WTC11 (cell line): Measurements from ENCODE around the gene TIPRL.

ENCODE experiments used
- CBFB ChIP-seq: sonication (generic); formaldehyde crosslinking; IDR thresholded peaks from 2 replicates; pipeline ENCODE4 v1.8.1; 2022; ENCODE audit warnings: mild to moderate bottlenecking, low read depth, missing genetic modification reagents
- CREB1 ChIP-seq: sonication (generic); formaldehyde crosslinking; IDR thresholded peaks from 2 replicates; pipeline ENCODE4 v1.8.0; 2023; ENCODE audit warnings: mild to moderate bottlenecking, missing genetic modification reagents
- CTCF ChIP-seq: fragments of 200-600 bp; IDR thresholded peaks from 2 replicates; pipeline ENCODE4 v1.8.0; 2022; ENCODE audit warnings: antibody characterized with exemption
- ETV6 ChIP-seq: sonication (generic); formaldehyde crosslinking; IDR thresholded peaks from 2 replicates; pipeline ENCODE4 v1.8.1; 2022; ENCODE audit warnings: mild to moderate bottlenecking, missing genetic modification reagents
- FOXK1 ChIP-seq: sonication (generic); formaldehyde crosslinking; IDR thresholded peaks from 2 replicates; pipeline ENCODE4 v1.8.0; 2022; ENCODE audit warnings: mild to moderate bottlenecking, moderate library complexity, missing genetic modification reagents
- FOXP1 ChIP-seq: sonication (generic); formaldehyde crosslinking; IDR thresholded peaks from 2 replicates; pipeline ENCODE4 v1.8.0; 2022; ENCODE audit warnings: missing genetic modification reagents, mild to moderate bottlenecking, moderate library complexity, borderline replicate concordance
- MAX ChIP-seq: sonication (generic); formaldehyde crosslinking; IDR thresholded peaks from 2 replicates; pipeline ENCODE4 v1.8.0; 2022; ENCODE audit warnings: mild to moderate bottlenecking, missing genetic modification reagents
- MXD4 ChIP-seq: fragments of 250-450 bp; sonication (Bioruptor Pico); IDR thresholded peaks from 2 replicates; pipeline ENCODE4 v1.8.0; 2021; ENCODE audit warnings: mild to moderate bottlenecking, moderate library complexity, borderline replicate concordance
- STAT6 ChIP-seq: sonication (generic); formaldehyde crosslinking; conservative IDR thresholded peaks from 2 replicates; pipeline ENCODE4 v1.8.1; 2023; ENCODE audit warnings: mild to moderate bottlenecking, low read depth, missing genetic modification reagents, moderate library complexity
- TP53 ChIP-seq: sonication (generic); formaldehyde crosslinking; IDR thresholded peaks from 2 replicates; pipeline ENCODE4 v1.8.1; 2023; ENCODE audit warnings: mild to moderate bottlenecking, missing genetic modification reagents
- ZNF416 ChIP-seq: fragments of 250-450 bp; sonication (Bioruptor Pico); IDR thresholded peaks from 2 replicates; pipeline ENCODE4 v1.9.0; 2021; ENCODE audit warnings: mild to moderate bottlenecking, inconsistent platforms
- TF ChIP-seq, protein P1 (sequence below): sonication (generic); formaldehyde crosslinking; IDR thresholded peaks from 2 replicates; pipeline ENCODE4 v1.8.0; 2022; ENCODE audit warnings: mild to moderate bottlenecking, missing genetic modification reagents
- TF ChIP-seq, protein P2 (sequence below): sonication (generic); formaldehyde crosslinking; IDR thresholded peaks from 2 replicates; pipeline ENCODE4 v1.8.1; 2023; ENCODE audit warnings: mild to moderate bottlenecking, moderate library complexity, missing genetic modification reagents

- TF ChIP-seq ETV6 (no peak), CTCF (no peak), MXD4 (no peak), CREB1 (CRISPR knock-in tag) (no peak), MAX (CRISPR knock-in tag) (no peak), ZNF416 (CRISPR knock-in tag) (no peak), TP53 (no peak), CBFB (CRISPR knock-in tag) (no peak), FOXP1 (CRISPR knock-in tag) (no peak), FOXK1 (CRISPR knock-in tag) (no peak), STAT6 (no peak)
- TF ChIP-seq, protein P1, sequence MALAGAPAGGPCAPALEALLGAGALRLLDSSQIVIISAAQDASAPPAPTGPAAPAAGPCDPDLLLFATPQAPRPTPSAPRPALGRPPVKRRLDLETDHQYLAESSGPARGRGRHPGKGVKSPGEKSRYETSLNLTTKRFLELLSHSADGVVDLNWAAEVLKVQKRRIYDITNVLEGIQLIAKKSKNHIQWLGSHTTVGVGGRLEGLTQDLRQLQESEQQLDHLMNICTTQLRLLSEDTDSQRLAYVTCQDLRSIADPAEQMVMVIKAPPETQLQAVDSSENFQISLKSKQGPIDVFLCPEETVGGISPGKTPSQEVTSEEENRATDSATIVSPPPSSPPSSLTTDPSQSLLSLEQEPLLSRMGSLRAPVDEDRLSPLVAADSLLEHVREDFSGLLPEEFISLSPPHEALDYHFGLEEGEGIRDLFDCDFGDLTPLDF (CRISPR knock-in tag) = no peak
- TF ChIP-seq, protein P2, sequence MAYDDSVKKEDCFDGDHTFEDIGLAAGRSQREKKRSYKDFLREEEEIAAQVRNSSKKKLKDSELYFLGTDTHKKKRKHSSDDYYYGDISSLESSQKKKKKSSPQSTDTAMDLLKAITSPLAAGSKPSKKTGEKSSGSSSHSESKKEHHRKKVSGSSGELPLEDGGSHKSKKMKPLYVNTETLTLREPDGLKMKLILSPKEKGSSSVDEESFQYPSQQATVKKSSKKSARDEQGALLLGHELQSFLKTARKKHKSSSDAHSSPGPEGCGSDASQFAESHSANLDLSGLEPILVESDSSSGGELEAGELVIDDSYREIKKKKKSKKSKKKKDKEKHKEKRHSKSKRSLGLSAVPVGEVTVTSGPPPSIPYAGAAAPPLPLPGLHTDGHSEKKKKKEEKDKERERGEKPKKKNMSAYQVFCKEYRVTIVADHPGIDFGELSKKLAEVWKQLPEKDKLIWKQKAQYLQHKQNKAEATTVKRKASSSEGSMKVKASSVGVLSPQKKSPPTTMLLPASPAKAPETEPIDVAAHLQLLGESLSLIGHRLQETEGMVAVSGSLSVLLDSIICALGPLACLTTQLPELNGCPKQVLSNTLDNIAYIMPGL (CRISPR knock-in tag) = no peak
These were observed 39.7 kb upstream of the TIPRL start for GRCh38 chr1:168139070-168139469.
